Naive thymus-derived CD4-positive, alpha-beta T cell (primary cell): Measurements from ENCODE around the gene KRTAP10-3. TPM values are rescaled to one million over a fixed set of nuclear protein-coding genes. Genes with fewer than 3 reads are reported as not detected.

Experiments used
- ATAC-seq: fragments of 150-1000 bp; cut with Tn5 transposase; 2 replicates; pipeline ENCODE4 v1.10.0; 2021; ENCODE audit warnings: mild to moderate bottlenecking, moderate library complexity
- CTCF ChIA-PET: fragments of 350-600 bp; sonication (Branson Sonifier 250); formaldehyde crosslinking; loops from one replicate; lab custom pipeline; 2021; ENCODE audit warnings: antibody characterized with exemption; lab: Charles Lee
- POLR2A ChIA-PET: fragments of 350-600 bp; sonication (Branson Sonifier 250); formaldehyde crosslinking; loops from one replicate; lab custom pipeline; 2021; ENCODE audit warnings: antibody characterized with exemption, inconsistent platforms; lab: Charles Lee
- DNase-seq, 9 donors: peaks; one replicate each; pipeline versions ENCODE4 v3.0.0 to v3.0.0-alpha.2; 2020 to 2022; ENCODE audit warnings: mixed read lengths in 1 of 9
- H3K27ac ChIP-seq: one replicate; pipeline ENCODE4 v1.7.0; 2013; ENCODE audit warnings: mild to moderate bottlenecking, low read depth, low read length, moderate library complexity
- H3K27me3 ChIP-seq, 2 donors: one replicate each; pipeline ENCODE4 v1.7.0; 2013; ENCODE audit warnings: low read length in 2 of 2, mild to moderate bottlenecking in 2 of 2, moderate library complexity in 2 of 2; ENCODE audit not compliant: control insufficient read depth in 2 of 2, insufficient read depth in 2 of 2
- H3K36me3 ChIP-seq, 3 experiments: 1 replicate in 2 of 3; 2 replicates in 1 of 3; pipeline ENCODE4 v1.7.0; 2013; ENCODE audit warnings: low read length in 3 of 3, mild to moderate bottlenecking in 3 of 3, moderate library complexity in 1 of 3; ENCODE audit not compliant: insufficient read depth in 3 of 3, control insufficient read depth in 2 of 3
- H3K4me1 ChIP-seq, 2 donors: one replicate each; pipeline ENCODE4 v1.7.0; 2013; ENCODE audit warnings: low read length in 2 of 2, mild to moderate bottlenecking in 2 of 2, moderate library complexity in 1 of 2; ENCODE audit not compliant: control insufficient read depth in 2 of 2, insufficient read depth in 2 of 2
- H3K4me3 ChIP-seq: 2 replicates; pipeline ENCODE4 v1.7.0; 2013; ENCODE audit warnings: mild to moderate bottlenecking, low read length
- H3K9me3 ChIP-seq, 3 experiments: 1 replicate in 2 of 3; 2 replicates in 1 of 3; pipeline ENCODE4 v1.7.0; 2013; ENCODE audit warnings: low read length in 3 of 3; ENCODE audit not compliant: control insufficient read depth in 2 of 3
- H3K27ac Mint-ChIP-seq, 9 donors: one replicate each; pipeline ENCODE4 v1.8.0; 2020 to 2022; ENCODE audit warnings: mixed read lengths in 9 of 9, mild to moderate bottlenecking in 8 of 9, moderate library complexity in 5 of 9, inconsistent platforms in 2 of 9
- H3K27me3 Mint-ChIP-seq, 5 donors: one replicate each; pipeline ENCODE4 v1.8.0; 2021 to 2022; ENCODE audit warnings: mixed read lengths in 5 of 5, mild to moderate bottlenecking in 1 of 5
- H3K36me3 Mint-ChIP-seq, 5 donors: one replicate each; pipeline ENCODE4 v1.8.0; 2020 to 2022; ENCODE audit warnings: mixed read lengths in 5 of 5, mild to moderate bottlenecking in 3 of 5, inconsistent platforms in 1 of 5
- H3K4me1 Mint-ChIP-seq, 7 donors: one replicate each; pipeline ENCODE4 v1.8.0; 2020 to 2022; ENCODE audit warnings: mixed read lengths in 7 of 7, mild to moderate bottlenecking in 3 of 7, inconsistent platforms in 1 of 7
- H3K4me3 Mint-ChIP-seq, 10 donors: one replicate each; pipeline ENCODE4 v1.8.0; 2020 to 2022; ENCODE audit warnings: mild to moderate bottlenecking in 10 of 10, mixed read lengths in 10 of 10, moderate library complexity in 6 of 10, inconsistent platforms in 2 of 10
- H3K9me3 Mint-ChIP-seq, 11 donors: one replicate each; pipeline ENCODE4 v1.8.0; 2020 to 2022; ENCODE audit warnings: mixed read lengths in 11 of 11, mild to moderate bottlenecking in 4 of 11, inconsistent platforms in 1 of 11, moderate library complexity in 1 of 11
- intact Hi-C, 2 donors: fragments of 100-400 bp; cut with micrococcal nuclease; formaldehyde crosslinking; loops; one replicate each; pipeline ENCODE4 v1.15.1; 2023
- polyA plus RNA-seq, 2 donors: library from polyadenylated mRNA; unstranded; fragments of 300-500 nt; fragmentation: Illumina TruSeq; gene quantifications; one replicate each; pipeline ENCODE4 v1.2.3, GENCODE V29; 2021
- total RNA-seq, 6 experiments: library from RNA in 5 of 6; stranded (reverse) in 5 of 6; gene quantifications; 1 replicate in 5 of 6; 2 replicates in 1 of 6; pipeline ENCODE4 v1.2.3 and lab custom pipeline; 2021 to 2026

KRTAP10-3 gene, protein sequence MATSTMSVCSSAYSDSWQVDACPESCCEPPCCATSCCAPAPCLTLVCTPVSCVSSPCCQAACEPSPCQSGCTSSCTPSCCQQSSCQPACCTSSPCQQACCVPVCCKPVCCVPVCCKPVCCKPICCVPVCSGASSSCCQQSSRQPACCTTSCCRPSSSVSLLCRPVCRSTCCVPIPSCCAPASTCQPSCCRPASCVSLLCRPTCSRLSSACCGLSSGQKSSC
- total RNA-seq (not detected), polyA plus RNA-seq (not detected), total RNA-seq (lab: John Stamatoyannopoulos, UW) (not detected)

DNA sequence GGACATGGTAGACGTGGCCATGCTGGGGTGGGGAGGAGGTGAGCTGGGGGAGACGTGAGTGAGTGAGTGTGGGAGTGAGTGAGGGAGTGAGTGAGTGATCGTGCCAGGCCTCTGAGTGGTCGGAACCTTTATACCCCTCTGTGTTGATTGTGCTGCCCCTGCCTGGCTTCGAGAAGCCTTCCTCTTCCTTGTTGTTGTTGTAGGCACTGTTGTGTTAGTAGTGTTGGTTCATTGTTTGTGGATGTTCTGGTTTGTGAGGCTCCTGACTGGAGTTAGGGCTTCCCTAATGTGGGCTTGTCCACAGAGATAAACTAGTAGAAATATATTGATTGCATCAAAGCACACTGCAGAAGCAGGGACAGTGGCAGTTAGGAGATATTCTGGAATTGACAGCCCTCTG is at the start of gene KRTAP10-3:
Gene KRTAP10-3 (minus strand): TSS at position 101 of the 400 bp plus-strand sequence. CDS start 80 bp downstream, at position 21.
- no peak for DNase-seq
- H3K4me1 Mint-ChIP-seq, result peaks cover 0 to 4% (median 0%) of the 10 kb centered on the region in 7 donors
- Histone ChIP-seq H3K27ac (no peak within 1 kb of the TSS), H3K4me1 (no peaks in the 10 kb centered on the region), H3K4me3 (no peak within 1 kb of the TSS), H3K9me3 (peaks cover 0 to 6% (median 0%) of the 10 kb centered on the region in 3 experiments), H3K36me3 (no peaks in the 10 kb centered on the region), H3K27me3 (no peaks in the 10 kb centered on the region)
- intact Hi-C loops, result no loop called here
- POLR2A ChIA-PET, result no interaction called here
- H3K36me3 Mint-ChIP-seq, result peaks cover 10 to 18% (median 12%) of the 10 kb centered on the region in 5 donors
- H3K4me3 Mint-ChIP-seq, result no peak within 1 kb of the TSS
- H3K27ac Mint-ChIP-seq, result no peak within 1 kb of the TSS
- no peak for ATAC-seq
- H3K27me3 Mint-ChIP-seq, result peaks cover 0 to 37% (median 2%) of the 10 kb centered on the region in 5 donors
- CTCF ChIA-PET, result no interaction called here
- peaks cover 10 to 66% (median 24%) of the 10 kb centered on the region in 11 donors for H3K9me3 Mint-ChIP-seq

DNA sequence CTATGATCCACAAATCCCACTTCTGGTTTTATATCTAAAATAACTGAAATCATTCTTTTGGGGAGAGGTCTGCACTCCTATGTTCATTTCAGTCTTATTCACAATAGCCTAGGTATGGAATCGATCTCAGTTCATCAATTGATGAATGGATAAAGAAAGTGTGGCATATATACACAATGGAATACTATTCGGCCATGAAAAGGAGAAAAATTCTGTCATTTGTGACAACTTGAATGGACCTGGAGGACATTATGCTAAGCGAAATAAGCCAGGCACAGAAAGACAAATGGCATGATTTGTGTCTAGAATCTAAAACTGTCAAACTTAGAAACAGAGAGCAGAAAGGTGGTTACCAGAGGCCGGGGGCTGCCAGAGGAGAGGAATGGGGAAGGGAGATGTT is 47.9 kb upstream of the KRTAP10-3 start:
- ChIA-PET CTCF (no interaction called here), POLR2A (no interaction called here)
- Mint-ChIP-seq H3K4me3 (no peak overlapping the region), H3K27ac (peak overlapping the region in 1 of 9 donors; percentile 21), H3K36me3 (peaks cover 8 to 14% (median 9%) of the 10 kb centered on the region in 5 donors), H3K4me1 (peaks cover 0 to 5% (median 0%) of the 10 kb centered on the region in 7 donors), H3K27me3 (peaks cover 0 to 37% (median 6%) of the 10 kb centered on the region in 5 donors), H3K9me3 (peaks cover 8 to 47% (median 20%) of the 10 kb centered on the region in 11 donors)
- intact Hi-C loops, result no loop called here
- ATAC-seq (no peak), DNase-seq (no peak)
- Histone ChIP-seq H3K4me1 (no peaks in the 10 kb centered on the region), H3K36me3 (no peaks in the 10 kb centered on the region), H3K27me3 (no peaks in the 10 kb centered on the region), H3K27ac (no peak overlapping the region), H3K4me3 (no peak overlapping the region), H3K9me3 (peaks cover 0 to 15% (median 0%) of the 10 kb centered on the region in 3 experiments)

DNA sequence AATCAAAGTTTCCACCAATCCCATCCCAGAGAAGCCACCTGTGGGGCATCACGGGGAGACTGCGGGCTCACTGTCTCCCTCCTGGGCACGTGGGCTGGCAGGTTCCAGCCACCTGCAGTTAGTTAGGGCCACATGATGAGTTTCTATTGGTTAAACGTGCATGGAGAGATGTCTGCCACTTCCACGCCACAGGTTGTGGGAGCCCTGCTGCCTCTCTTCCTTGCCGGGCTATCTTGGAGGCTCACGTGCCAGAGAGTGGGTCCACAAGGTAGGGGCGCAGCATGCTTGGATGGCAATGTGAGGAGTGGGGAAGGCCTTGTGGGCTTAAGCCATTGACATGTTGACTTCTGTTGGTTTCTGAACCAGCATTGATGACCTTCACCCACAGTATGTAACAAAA is 45.3 kb upstream of the KRTAP10-3 start:
- no peaks in the 10 kb centered on the region for H3K36me3 ChIP-seq
- no peak overlapping the region for H3K4me3 Mint-ChIP-seq
- peaks cover 0 to 5% (median 0%) of the 10 kb centered on the region in 7 donors for H3K4me1 Mint-ChIP-seq
- intact Hi-C loops, result no loop called here
- no peaks in the 10 kb centered on the region for H3K9me3 ChIP-seq
- no peak for ATAC-seq
- no peak overlapping the region for H3K27ac Mint-ChIP-seq
- H3K27ac ChIP-seq, result no peak overlapping the region
- DNase-seq, result no peak
- peaks cover 0 to 3% (median 2%) of the 10 kb centered on the region in 5 donors for H3K36me3 Mint-ChIP-seq
- POLR2A ChIA-PET, result no interaction called here
- peaks cover 0 to 33% (median 6%) of the 10 kb centered on the region in 5 donors for H3K27me3 Mint-ChIP-seq
- H3K9me3 Mint-ChIP-seq, result peaks cover 0 to 27% (median 10%) of the 10 kb centered on the region in 11 donors
- CTCF ChIA-PET, result no interaction called here
- H3K27me3 ChIP-seq, result no peaks in the 10 kb centered on the region
- no peak overlapping the region for H3K4me3 ChIP-seq
- H3K4me1 ChIP-seq, result no peaks in the 10 kb centered on the region

DNA sequence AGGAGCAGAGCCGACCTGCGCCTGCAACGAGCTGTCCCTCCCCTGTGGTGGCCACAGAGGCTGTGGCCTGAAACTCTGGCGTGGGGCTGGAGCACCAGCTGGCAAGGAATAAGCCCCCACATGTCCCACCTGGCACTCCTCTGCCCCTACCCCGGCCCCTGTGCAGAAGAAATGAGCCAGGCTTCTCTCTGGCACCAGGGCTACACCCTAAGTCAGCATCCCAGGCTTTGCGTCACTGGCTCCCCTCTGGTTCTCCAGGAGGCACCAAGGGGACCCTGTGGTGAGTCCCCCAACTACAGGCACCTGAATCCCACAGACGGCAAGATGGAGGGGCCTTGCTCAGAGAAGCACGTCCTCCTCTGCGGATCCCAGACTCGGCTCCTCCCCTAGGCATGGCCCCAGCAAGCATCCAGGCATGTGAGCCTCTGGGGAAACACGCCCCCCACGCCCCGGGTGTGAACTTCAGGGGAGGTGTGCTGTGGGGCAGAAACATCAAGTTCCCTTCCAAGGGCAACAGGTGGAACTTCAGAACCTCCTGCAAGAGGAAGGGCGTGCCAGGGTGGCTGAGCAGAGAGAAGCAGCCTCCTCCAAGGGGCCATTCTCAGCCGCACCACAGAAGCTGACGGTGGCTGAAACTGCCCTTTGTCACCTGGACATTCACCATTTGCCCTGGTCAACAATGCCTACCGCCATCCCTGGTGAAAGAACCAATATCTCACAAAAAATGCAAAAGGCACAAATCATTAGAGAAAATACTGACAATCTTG is 44.7 kb upstream of the KRTAP10-3 start:
- Mint-ChIP-seq H3K27me3 (peaks cover 0 to 33% (median 6%) of the 10 kb centered on the region in 5 donors), H3K4me3 (no peak overlapping the region), H3K9me3 (peaks cover 2 to 30% (median 11%) of the 10 kb centered on the region in 11 donors), H3K27ac (no peak overlapping the region), H3K36me3 (peaks cover 0 to 6% (median 0%) of the 10 kb centered on the region in 5 donors), H3K4me1 (peaks cover 0 to 5% (median 0%) of the 10 kb centered on the region in 7 donors)
- Histone ChIP-seq H3K27me3 (no peaks in the 10 kb centered on the region), H3K36me3 (no peaks in the 10 kb centered on the region), H3K4me3 (no peak overlapping the region), H3K9me3 (no peaks in the 10 kb centered on the region), H3K4me1 (no peaks in the 10 kb centered on the region), H3K27ac (no peak overlapping the region)
- ChIA-PET POLR2A (no interaction called here), CTCF (no interaction called here)
- ATAC-seq (no peak), DNase-seq (no peak)
- intact Hi-C loops, result no loop called here

DNA sequence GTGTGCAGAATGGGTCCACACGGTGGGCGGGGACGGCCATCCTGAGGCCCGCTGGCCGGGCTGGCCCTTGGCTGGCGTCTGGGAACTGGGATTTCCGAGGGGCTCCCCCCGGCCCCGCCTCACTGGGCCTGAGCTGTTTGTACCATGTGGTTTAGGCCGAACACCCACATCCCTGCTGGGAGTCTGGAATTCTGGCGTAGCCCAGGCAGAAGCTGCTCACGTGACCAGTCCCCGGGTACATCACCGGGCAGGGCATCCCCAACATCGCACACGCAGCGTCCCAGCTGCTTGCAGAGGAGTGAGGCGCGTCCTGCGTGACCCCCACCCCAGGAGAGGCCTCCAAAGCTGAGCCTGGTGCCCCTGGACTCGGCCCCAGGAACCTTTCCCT is 43.9 kb upstream of the KRTAP10-3 start:
- Mint-ChIP-seq H3K27ac (no peak overlapping the region), H3K36me3 (peaks cover 0 to 7% (median 0%) of the 10 kb centered on the region in 5 donors), H3K27me3 (peaks cover 0 to 35% (median 6%) of the 10 kb centered on the region in 5 donors), H3K9me3 (peaks cover 2 to 30% (median 11%) of the 10 kb centered on the region in 11 donors), H3K4me1 (peaks cover 0 to 5% (median 0%) of the 10 kb centered on the region in 7 donors), H3K4me3 (no peak overlapping the region)
- Histone ChIP-seq H3K27ac (no peak overlapping the region), H3K4me3 (no peak overlapping the region), H3K9me3 (no peaks in the 10 kb centered on the region), H3K27me3 (no peaks in the 10 kb centered on the region), H3K4me1 (no peaks in the 10 kb centered on the region), H3K36me3 (no peaks in the 10 kb centered on the region)
- no peak for ATAC-seq
- POLR2A ChIA-PET, result no interaction called here
- CTCF ChIA-PET, result no interaction called here
- no peak for DNase-seq
- intact Hi-C loops, result no loop called here

DNA sequence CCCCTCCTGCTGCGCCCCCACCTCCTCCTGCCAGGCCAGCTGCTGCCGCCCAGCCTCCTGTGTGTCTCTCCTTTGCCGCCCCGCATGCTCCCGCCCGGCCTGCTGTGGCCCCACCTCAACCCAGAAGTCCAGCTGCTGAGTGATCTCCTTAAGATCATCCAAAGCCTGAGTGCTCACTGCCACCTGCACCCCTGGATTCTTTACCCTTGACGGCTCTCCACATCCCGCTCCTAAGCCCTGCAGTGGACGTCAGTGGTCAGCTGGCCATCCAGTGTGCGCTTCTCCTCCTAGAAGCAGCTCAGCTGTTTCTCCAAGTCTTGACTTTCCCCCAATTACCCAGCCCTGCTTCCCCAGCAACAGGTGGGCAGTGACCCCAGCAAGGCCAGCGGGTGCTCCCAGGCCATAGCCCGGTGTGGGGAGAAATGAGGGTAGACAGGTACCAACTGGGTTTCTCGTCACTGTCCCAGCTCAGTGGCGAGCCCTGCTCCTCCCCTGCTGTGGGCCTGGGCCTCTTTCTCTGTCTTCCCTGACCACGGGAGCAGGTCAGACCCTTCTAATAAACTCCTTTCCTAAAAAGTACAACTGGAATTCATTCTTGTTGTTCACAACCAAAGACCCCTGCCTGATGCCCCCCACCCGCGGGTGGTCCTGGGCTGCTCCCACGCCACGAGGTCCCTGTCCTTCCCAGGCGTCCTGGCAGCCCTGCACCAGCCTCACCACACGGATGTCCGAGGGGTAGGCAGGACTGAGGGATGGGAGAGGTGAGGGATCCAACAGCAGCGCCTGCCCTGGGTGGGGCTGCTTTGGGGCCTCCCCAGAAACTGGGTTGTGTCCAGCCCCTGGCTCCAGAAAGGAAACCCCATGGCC is 43.2 kb upstream of the KRTAP10-3 start:
- H3K27ac Mint-ChIP-seq, result no peak overlapping the region

More for the DNA sequence above, 43.2 kb upstream of the KRTAP10-3 start:
- Mint-ChIP-seq H3K4me1 (peaks cover 0 to 5% (median 0%) of the 10 kb centered on the region in 7 donors), H3K27me3 (peaks cover 0 to 32% (median 6%) of the 10 kb centered on the region in 5 donors), H3K9me3 (peaks cover 2 to 30% (median 11%) of the 10 kb centered on the region in 11 donors), H3K36me3 (peaks cover 0 to 7% (median 0%) of the 10 kb centered on the region in 5 donors), H3K4me3 (no peak overlapping the region)
- Histone ChIP-seq H3K27me3 (no peaks in the 10 kb centered on the region), H3K4me1 (no peaks in the 10 kb centered on the region), H3K27ac (no peak overlapping the region), H3K4me3 (no peak overlapping the region), H3K36me3 (no peaks in the 10 kb centered on the region), H3K9me3 (no peaks in the 10 kb centered on the region)
- ATAC-seq (no peak), DNase-seq (no peak)
- CTCF ChIA-PET, result no interaction called here
- POLR2A ChIA-PET, result no interaction called here
- intact Hi-C loops, result no loop called here
